Upper lobe of left lung (tissue), 6 donors: Measurements from ENCODE around the gene IL17RC. TPM values are rescaled to one million over a fixed set of nuclear protein-coding genes. Genes with fewer than 3 reads are reported as not detected.

Experiments used
- ATAC-seq, 2 donors: fragments of 200-7000 bp; cut with Tn5 transposase; one replicate each; pipeline ENCODE4 v1.9.1; 2022; ENCODE audit warnings: mild to moderate bottlenecking in 2 of 2, moderate library complexity in 2 of 2; ENCODE audit not compliant: low FRiP score in 2 of 2
- DNase-seq, 2 donors: peaks; one replicate each; pipeline ENCODE4 v3.0.0-alpha.2; 2019 to 2020
- H3K27ac ChIP-seq, 4 donors: fragments of 200-600 bp; sonication (generic); one replicate each; pipeline ENCODE4 v1.5.1; 2016 to 2019
- H3K27me3 ChIP-seq, 4 donors: fragments of 200-600 bp; sonication (generic); one replicate each; pipeline ENCODE4 v1.5.1; 2017 to 2019
- H3K36me3 ChIP-seq, 4 donors: fragments of 200-600 bp; sonication (generic); one replicate each; pipeline ENCODE4 v1.5.1; 2016 to 2019
- H3K4me1 ChIP-seq, 4 donors: fragments of 200-600 bp; sonication (generic); one replicate each; pipeline ENCODE4 v1.5.1; 2018 to 2019
- H3K4me3 ChIP-seq, 4 donors: fragments of 200-600 bp; sonication (generic); one replicate each; pipeline ENCODE4 v1.5.1; 2017 to 2019; ENCODE audit warnings: mild to moderate bottlenecking in 2 of 4, moderate library complexity in 1 of 4
- H3K9me3 ChIP-seq, 4 donors: fragments of 200-600 bp; sonication (generic); one replicate each; pipeline ENCODE4 v1.5.1; 2018 to 2019
- EP300 ChIP-seq, 4 donors: sonication (generic); formaldehyde crosslinking; IDR thresholded peaks; one replicate each; pipeline ENCODE4 v1.5.1; 2017; ENCODE audit warnings: antibody characterized with exemption in 4 of 4, control low read depth in 2 of 4
- POLR2A ChIP-seq, 4 donors: fragments of 450-650 bp; IDR thresholded peaks; one replicate each; pipeline ENCODE4 v1.5.1; 2016 to 2017; ENCODE audit warnings: antibody characterized with exemption in 4 of 4, mild to moderate bottlenecking in 2 of 4
- POLR2AphosphoS5 ChIP-seq, 2 donors: sonication (generic); formaldehyde crosslinking; IDR thresholded peaks; one replicate each; pipeline ENCODE4 v1.5.1; 2017; ENCODE audit warnings: antibody characterized with exemption in 2 of 2
- WGBS, 2 donors: methylation state at CpG; one replicate each; pipeline ENCODE4 v1.1.5; 2017 to 2018; 5-methylcytosine and 5-hydroxymethylcytosine counted together
- total RNA-seq, 6 donors: library from RNA; depleted of rRNA in 4 of 6; stranded (reverse); fragments of >200 nt in 4 of 6; gene quantifications; one replicate each; pipeline versions ENCODE4 v1.1.0 to v1.2.1, GENCODE V29; 2016 to 2021
- TF ChIP-seq, protein P1 (sequence below), 6 experiments: fragments of 450-650 bp in 4 of 6; fragments of 200-600 bp in 2 of 6; sonication (generic) in 2 of 6; IDR thresholded peaks; one replicate each; pipeline ENCODE4 v1.5.1; 2016 to 2019; ENCODE audit warnings: antibody characterized with exemption in 6 of 6
- donor health status: DM: no; HTN: no; CAD: no; lungs with moderate emphysema.
- donor health status: DM: no; HTN: yes; CAD: no; lungs with severe emphysema.

IL17RC gene
- total RNA-seq, 6 donors from 2014 or later: 26.3 to 83.8 (median 32.9) TPM

DNA sequence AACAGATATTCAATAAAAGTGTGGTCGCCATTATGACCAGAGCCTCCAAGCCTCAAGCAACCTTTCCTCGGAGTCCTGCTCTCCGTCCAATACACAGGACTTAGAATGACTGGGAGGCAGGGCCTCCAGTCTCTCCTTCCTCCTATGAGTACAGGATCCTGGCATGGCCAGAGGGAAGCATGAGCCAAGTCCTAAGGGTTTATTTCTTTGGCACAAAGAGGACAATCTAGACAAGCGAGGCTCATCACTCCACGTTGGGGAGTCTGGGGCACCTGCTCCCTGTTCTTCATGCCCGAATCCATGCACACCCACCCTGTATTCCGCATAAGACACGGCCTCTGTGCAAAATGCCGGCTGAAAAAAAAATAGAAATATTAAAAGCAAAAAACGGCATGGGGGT lies 28.5 kb downstream of the IL17RC start:
- no peak for TF ChIP-seq POLR2AphosphoS5 (IDR thresholded peaks at IDR 0.05)
- TF ChIP-seq EP300 (IDR thresholded peaks at IDR 0.05): no peak
- TF ChIP-seq, protein P1, sequence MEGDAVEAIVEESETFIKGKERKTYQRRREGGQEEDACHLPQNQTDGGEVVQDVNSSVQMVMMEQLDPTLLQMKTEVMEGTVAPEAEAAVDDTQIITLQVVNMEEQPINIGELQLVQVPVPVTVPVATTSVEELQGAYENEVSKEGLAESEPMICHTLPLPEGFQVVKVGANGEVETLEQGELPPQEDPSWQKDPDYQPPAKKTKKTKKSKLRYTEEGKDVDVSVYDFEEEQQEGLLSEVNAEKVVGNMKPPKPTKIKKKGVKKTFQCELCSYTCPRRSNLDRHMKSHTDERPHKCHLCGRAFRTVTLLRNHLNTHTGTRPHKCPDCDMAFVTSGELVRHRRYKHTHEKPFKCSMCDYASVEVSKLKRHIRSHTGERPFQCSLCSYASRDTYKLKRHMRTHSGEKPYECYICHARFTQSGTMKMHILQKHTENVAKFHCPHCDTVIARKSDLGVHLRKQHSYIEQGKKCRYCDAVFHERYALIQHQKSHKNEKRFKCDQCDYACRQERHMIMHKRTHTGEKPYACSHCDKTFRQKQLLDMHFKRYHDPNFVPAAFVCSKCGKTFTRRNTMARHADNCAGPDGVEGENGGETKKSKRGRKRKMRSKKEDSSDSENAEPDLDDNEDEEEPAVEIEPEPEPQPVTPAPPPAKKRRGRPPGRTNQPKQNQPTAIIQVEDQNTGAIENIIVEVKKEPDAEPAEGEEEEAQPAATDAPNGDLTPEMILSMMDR (IDR thresholded peaks at IDR 0.05): no peak
- TF ChIP-seq POLR2A (IDR thresholded peaks at IDR 0.05): no peak
- no peak for DNase-seq
- 87% methylated on average over 10 of the region's 10 CpGs for whole genome bisulfite sequencing, 2 donors
- no peak overlapping the region for H3K4me3 ChIP-seq
- H3K9me3 ChIP-seq: no peaks in the 10 kb centered on the region
- ATAC-seq: no peak
- peak overlapping the region in 1 of 4 donors; percentile 65 for H3K27ac ChIP-seq
- peaks cover 0 to 31% (median 16%) of the 10 kb centered on the region in 4 donors for H3K36me3 ChIP-seq
- no peaks in the 10 kb centered on the region for H3K27me3 ChIP-seq
- H3K4me1 ChIP-seq: peaks cover 3 to 20% (median 9%) of the 10 kb centered on the region in 4 donors

DNA sequence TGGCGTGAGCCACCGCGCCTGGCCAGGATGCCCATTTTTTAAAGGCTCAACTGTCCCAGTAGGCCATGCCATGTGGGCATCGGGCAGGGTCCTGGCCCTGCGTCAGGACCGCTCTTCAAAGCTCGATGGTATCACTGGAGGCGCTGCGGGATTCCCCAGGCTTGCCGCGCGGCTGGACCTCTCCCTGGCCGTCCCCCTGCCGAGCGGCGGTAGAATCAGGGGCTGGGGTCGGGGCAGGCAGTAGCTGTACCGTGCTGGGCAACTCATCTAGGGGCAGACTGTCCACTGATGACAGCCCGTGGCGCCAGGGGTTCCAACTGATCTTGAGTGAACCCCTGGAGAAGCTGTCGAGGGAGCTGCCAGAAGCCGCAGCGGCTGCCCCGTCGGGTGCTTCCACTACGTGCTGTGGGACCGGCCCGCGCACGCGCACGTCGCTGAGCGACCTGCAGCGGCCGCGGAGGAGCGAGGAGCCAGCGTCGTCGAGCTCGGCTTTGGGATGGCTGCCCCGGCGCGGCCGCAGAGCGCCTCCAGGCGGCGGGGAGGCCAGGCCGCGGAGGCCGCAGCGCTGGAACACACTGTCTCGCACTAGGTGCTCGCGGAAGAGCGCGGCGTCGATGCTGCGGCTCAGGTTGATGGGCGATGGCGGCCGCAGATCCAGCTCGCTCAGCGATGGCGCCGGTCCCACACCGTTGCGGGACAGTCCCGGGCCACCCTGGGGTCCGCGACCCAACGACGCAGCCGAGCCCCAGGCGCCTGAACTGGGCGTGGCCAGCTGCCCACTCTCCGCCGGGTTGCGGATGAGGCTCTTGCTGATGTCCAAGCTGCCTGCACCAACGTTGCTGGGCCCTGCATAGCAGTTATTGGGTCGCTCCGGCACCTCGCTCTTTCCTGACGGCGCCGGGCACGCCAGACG lies 29.5 kb downstream of the IL17RC start:
- Histone ChIP-seq H3K27me3 (no peaks in the 10 kb centered on the region), H3K4me1 (peaks cover 4 to 21% (median 9%) of the 10 kb centered on the region in 4 donors), H3K27ac (peak overlapping the region; percentile 65 to 86 (median 73)), H3K9me3 (no peaks in the 10 kb centered on the region), H3K4me3 (peak overlapping the region; percentile 53 to 71 (median 62)), H3K36me3 (peaks cover 0 to 25% (median 10%) of the 10 kb centered on the region in 4 donors)
- 16 to 22% methylated on average over 11 to 23 of the region's 90 CpGs for WGBS, 2 donors
- TF ChIP-seq EP300 (IDR thresholded peaks at IDR 0.05): peak in 1 of 4 donors; percentile 12
- TF ChIP-seq POLR2A (IDR thresholded peaks at IDR 0.05): peak in 3 of 4 donors; percentile 45 to 64 (median 54)
- peak; percentile 26 to 67 for TF ChIP-seq POLR2AphosphoS5 (IDR thresholded peaks at IDR 0.05)
- TF ChIP-seq, protein P1 (IDR thresholded peaks at IDR 0.05): peak; percentile 60 to 98 (median 94)
- peak; percentile 90 to 95 for ATAC-seq
- peak; percentile 94 to 98 for DNase-seq

DNA sequence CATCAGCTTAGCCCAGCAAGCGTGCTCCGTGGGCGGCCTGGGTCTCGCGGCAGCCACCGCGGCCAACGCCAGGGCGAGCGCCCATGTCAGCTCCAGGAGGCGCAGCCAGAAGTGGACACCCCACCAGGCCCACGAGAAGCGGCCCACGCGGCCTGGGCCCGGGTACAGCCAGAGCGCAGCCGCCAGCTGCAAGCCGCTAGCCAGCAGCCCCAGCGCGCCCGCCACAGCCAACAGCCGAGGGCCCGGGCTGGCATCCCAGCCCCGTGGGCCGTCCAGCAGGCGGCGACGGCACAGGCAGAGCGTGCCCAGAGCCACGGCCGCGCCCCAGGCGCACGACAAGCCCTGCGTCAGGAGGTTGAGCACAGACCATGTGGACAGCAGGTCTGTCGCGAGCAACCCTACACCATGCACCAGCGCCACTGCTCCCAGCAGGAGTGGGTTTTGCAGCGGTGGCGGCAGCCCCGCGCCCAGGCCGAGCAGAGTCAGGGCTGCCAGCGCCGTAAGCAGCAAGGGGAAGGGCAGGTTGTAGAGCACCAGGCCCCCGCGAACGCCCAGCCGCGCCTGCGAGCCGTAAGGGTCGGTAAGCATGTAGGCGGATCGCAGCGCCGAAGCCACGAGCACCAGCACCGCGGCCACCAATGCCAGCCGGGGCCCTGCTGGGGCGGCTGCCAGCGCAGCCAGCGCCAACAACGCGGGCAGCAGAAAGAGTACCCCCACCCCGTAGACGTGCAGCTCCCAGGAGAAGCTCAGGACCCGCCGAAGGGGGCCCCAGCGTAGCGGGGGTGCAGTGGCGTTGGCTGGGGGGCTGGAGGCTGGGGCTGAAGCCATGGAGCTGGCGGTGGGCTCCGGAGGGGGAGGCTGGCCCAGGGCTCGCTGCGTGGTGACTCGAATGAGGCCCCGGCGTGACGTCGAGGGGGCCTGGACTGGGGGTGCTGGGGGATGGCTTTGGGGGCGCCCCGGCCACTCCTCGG lies 30.4 kb downstream of the IL17RC start:
- WGBS, 2 donors: 44 to 64% methylated on average over 19 to 48 of the region's 86 CpGs
- ATAC-seq (peak; percentile 83 to 90), DNase-seq (peak; percentile 82 to 94)
- H3K36me3 ChIP-seq: peaks cover 0 to 25% (median 10%) of the 10 kb centered on the region in 4 donors
- peak overlapping the region; percentile 53 to 71 (median 62) for H3K4me3 ChIP-seq
- H3K4me1 ChIP-seq: peaks cover 14 to 30% (median 18%) of the 10 kb centered on the region in 4 donors
- H3K27me3 ChIP-seq: no peaks in the 10 kb centered on the region
- TF ChIP-seq EP300 (IDR thresholded peaks at IDR 0.05): no peak
- TF ChIP-seq, protein P1 (IDR thresholded peaks at IDR 0.05): peak; percentile 36 to 94 (median 82)
- peak in 1 of 2 donors; percentile 41 for TF ChIP-seq POLR2AphosphoS5 (IDR thresholded peaks at IDR 0.05)
- peak in 1 of 4 donors; percentile 15 for TF ChIP-seq POLR2A (IDR thresholded peaks at IDR 0.05)
- H3K27ac ChIP-seq: peak overlapping the region; percentile 65 to 86 (median 73)
- no peaks in the 10 kb centered on the region for H3K9me3 ChIP-seq

DNA sequence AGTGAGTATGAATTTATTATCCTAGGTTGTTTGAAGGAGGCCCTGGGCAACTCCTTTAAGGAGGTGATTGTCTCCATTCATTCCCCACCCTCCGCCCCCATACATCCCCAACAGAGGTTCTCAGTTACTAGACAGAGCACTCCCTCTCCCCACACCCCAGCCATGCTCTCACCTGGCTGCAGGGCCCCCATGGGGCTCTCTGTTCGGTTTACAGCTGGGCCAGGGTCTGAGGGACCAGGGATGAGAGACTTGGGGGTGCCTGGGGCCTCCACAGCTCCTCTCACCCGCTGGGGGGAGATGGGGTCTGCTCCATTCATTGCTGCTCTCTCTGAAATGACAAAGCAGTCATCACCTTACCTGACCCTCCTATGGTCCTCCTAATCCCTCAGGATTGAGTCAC lies 31.7 kb downstream of the IL17RC start:
- Histone ChIP-seq H3K27ac (no peak overlapping the region), H3K9me3 (no peaks in the 10 kb centered on the region), H3K4me1 (peaks cover 15 to 32% (median 20%) of the 10 kb centered on the region in 4 donors), H3K36me3 (peaks cover 0 to 13% (median 6%) of the 10 kb centered on the region in 4 donors), H3K27me3 (no peaks in the 10 kb centered on the region), H3K4me3 (no peak overlapping the region)
- TF ChIP-seq EP300 (IDR thresholded peaks at IDR 0.05) (no peak), POLR2AphosphoS5 (IDR thresholded peaks at IDR 0.05) (no peak), POLR2A (IDR thresholded peaks at IDR 0.05) (no peak)
- TF ChIP-seq, protein P1 (IDR thresholded peaks at IDR 0.05): no peak
- DNase-seq: no peak
- 84 to 93% methylated on average over 3 of the region's 3 CpGs for WGBS, 2 donors
- ATAC-seq: no peak
